Ovary (tissue), 9 donors: ENCODE results near the gene TMEM250. TPM values are rescaled to one million over a fixed set of nuclear protein-coding genes. Genes with fewer than 3 reads are reported as not detected.

Experiments
- DNase-seq, 5 donors: peaks; one replicate each; pipeline ENCODE4 v3.0.0-alpha.2; 2019 to 2020
- H3K27ac ChIP-seq, 2 donors: fragments of 200-600 bp; one replicate each; pipeline versions ENCODE4 v1.5.1 to v1.8.0; 2019 to 2022
- H3K27me3 ChIP-seq: fragments of 200-600 bp; one replicate; pipeline ENCODE4 v1.8.0; 2022
- H3K36me3 ChIP-seq: fragments of 200-600 bp; sonication (generic); one replicate; pipeline ENCODE4 v1.5.1; 2019
- H3K4me1 ChIP-seq: one replicate; pipeline ENCODE4 v1.8.1; 2013; ENCODE audit warnings: mild to moderate bottlenecking, moderate library complexity; ENCODE audit not compliant: insufficient read depth
- H3K4me3 ChIP-seq: fragments of 200-600 bp; sonication (generic); one replicate; pipeline ENCODE4 v1.5.1; 2017
- H3K9me3 ChIP-seq, 2 donors: fragments of 200-600 bp in 1 of 2; sonication (generic) in 1 of 2; one replicate each; pipeline versions ENCODE4 v1.5.1 to v1.8.1; 2013 to 2019; ENCODE audit warnings: mild to moderate bottlenecking in 1 of 2, moderate library complexity in 1 of 2
- CTCF ChIP-seq, 3 donors: fragments of 450-650 bp in 2 of 3; fragments of 200-600 bp in 1 of 3; IDR thresholded peaks; one replicate each; pipeline versions ENCODE4 v1.5.1 to v1.8.0; 2016 to 2022; ENCODE audit warnings: antibody characterized with exemption in 3 of 3, mild to moderate bottlenecking in 1 of 3
- EP300 ChIP-seq: sonication (generic); formaldehyde crosslinking; IDR thresholded peaks from one replicate; pipeline ENCODE4 v1.6.1; 2017; ENCODE audit warnings: antibody characterized with exemption
- POLR2A ChIP-seq: fragments of 450-650 bp; IDR thresholded peaks from one replicate; pipeline ENCODE4 v1.6.1; 2017; ENCODE audit warnings: antibody characterized with exemption, mild to moderate bottlenecking, moderate library complexity
- WGBS, 3 donors: extraction: QIAGEN DNeasy Blood & Tissue Kit in 1 of 3; methylation state at CpG; one replicate each; pipeline versions ENCODE4 v1.1.5 to v1.1.7; 2013 to 2017; 5-methylcytosine and 5-hydroxymethylcytosine counted together
- intact Hi-C, 4 donors: fragments of 100-400 bp; cut with DNase I; formaldehyde crosslinking; loops; one replicate each; pipeline versions ENCODE4 v1.11.0 to v1.15.1; 2022 to 2023
- polyA plus RNA-seq, 2 donors: library from polyadenylated mRNA; stranded (reverse); fragments of 200-250 nt in 1 of 2; fragments of 350-450 nt in 1 of 2; fragmentation: Illumina TruSeq in 1 of 2; extraction: RNeasy Lipid Tissue Mini Kit (QIAGEN cat#74804) in 1 of 2; gene quantifications; one replicate each; pipeline ENCODE4 v1.2.3, GENCODE V29; 2013 to 2014
- total RNA-seq, 7 donors: library from RNA; depleted of rRNA in 2 of 7; stranded (reverse); fragments of >200 nt in 2 of 7; fragmentation: NEBNext Ultra II Directional in 3 of 7; extraction: Animal tissue kit (Norgen Biotek cat#: 25700) in 3 of 7; gene quantifications; one replicate each; pipeline versions ENCODE4 v1.1.0 to v1.2.4, GENCODE V29; 2016 to 2023
- donor health status: DM: no; HTN: no; CAD: no; lungs with moderate emphysema.
- donor health status: DM: no; HTN: no; CAD: no.
- donor health status: Bipolar disorder and iron deficiency.
- donor health status: DM: yes; HTN: yes; CAD: no.
- donor health status: DM: no; HTN: no; CAD: no.
- donor health status: DM: yes; HTN: yes; CAD: no.

The TMEM250 gene
- total and polyA plus RNA-seq, 9 donors = 3.7 to 35.2 (median 24.8) TPM

GRCh38 chr9:136109351-136110081, 9.2 kb downstream of the TMEM250 start:
- Histone ChIP-seq H3K36me3 (no peaks in the 10 kb centered on the region), H3K9me3 (no peaks in the 10 kb centered on the region), H3K27me3 (no peaks in the 10 kb centered on the region), H3K4me1 (peaks cover 17% of the 10 kb centered on the region), H3K4me3 (peak overlapping the region; percentile 30), H3K27ac (peak overlapping the region in 1 of 2 donors; percentile 39)
- DNase-seq = peak; percentile 92 to 95 (median 94)
- TF ChIP-seq EP300 (no peak), CTCF (IDR thresholded peaks at IDR 0.05) (no peak)
- intact Hi-C loops = loop anchor here in 1 of 4 donors (10.0 kb wide), 1 partner anchor 1925 kb away; no protein-coding TSS in a partner anchor
- 1 to 3% (median 1%) methylated on average over 16 to 48 of the region's 48 CpGs for WGBS, 3 donors

- TF ChIP-seq CTCF (IDR thresholded peaks at IDR 0.05) (no peak), POLR2A (no peak), EP300 (no peak)
- no peaks in the 10 kb centered on the region for H3K9me3 ChIP-seq
- no peaks in the 10 kb centered on the region for H3K27me3 ChIP-seq
- H3K4me3 ChIP-seq = no peak overlapping the region
- H3K4me1 ChIP-seq = peaks cover 17% of the 10 kb centered on the region
- H3K36me3 ChIP-seq = no peaks in the 10 kb centered on the region
- 68 to 78% (median 78%) methylated on average over 27 of the region's 27 CpGs for WGBS, 3 donors
- peak overlapping the region in 1 of 2 donors; percentile 39 for H3K27ac ChIP-seq
- peak in 1 of 5 donors; percentile 30 for DNase-seq
- intact Hi-C loops = loop anchor here in 1 of 4 donors (10.0 kb wide), 1 partner anchor 1924 kb away; no protein-coding TSS in a partner anchor
These were observed 9.9 kb downstream of the TMEM250 start for GRCh38 chr9:136108648-136109266.

- WGBS, 3 donors = 93% methylated on average over 29 of the region's 29 CpGs
- DNase-seq = peak in 1 of 5 donors; percentile 15
- peaks cover 17% of the 10 kb centered on the region for H3K4me1 ChIP-seq
- H3K27ac ChIP-seq = no peak overlapping the region
- no peak for TF ChIP-seq CTCF (IDR thresholded peaks at IDR 0.05)
- no peak for TF ChIP-seq EP300
- no peak for TF ChIP-seq POLR2A
- intact Hi-C loops = loop anchor here in 1 of 4 donors (10.0 kb wide), 1 partner anchor 1923 kb away; no protein-coding TSS in a partner anchor
- no peaks in the 10 kb centered on the region for H3K9me3 ChIP-seq
- H3K36me3 ChIP-seq = no peaks in the 10 kb centered on the region
- H3K4me3 ChIP-seq = no peak overlapping the region
- H3K27me3 ChIP-seq = no peaks in the 10 kb centered on the region
These were observed 10.6 kb downstream of the TMEM250 start for GRCh38 chr9:136107953-136108647.

GRCh38 chr9:136107155-136107952, 11.3 kb downstream of the TMEM250 start:
- no peak overlapping the region for H3K4me3 ChIP-seq
- no peaks in the 10 kb centered on the region for H3K27me3 ChIP-seq
- no peaks in the 10 kb centered on the region for H3K36me3 ChIP-seq
- no peaks in the 10 kb centered on the region for H3K9me3 ChIP-seq
- no peak overlapping the region for H3K27ac ChIP-seq
- H3K4me1 ChIP-seq = peaks cover 17% of the 10 kb centered on the region
- 76 to 83% (median 78%) methylated on average over 29 of the region's 29 CpGs for WGBS, 3 donors
- intact Hi-C loops = loop anchor here in 1 of 4 donors (10.0 kb wide), 1 partner anchor 1923 kb away; no protein-coding TSS in a partner anchor
- DNase-seq = peak in 1 of 5 donors; percentile 22
- TF ChIP-seq POLR2A = no peak
- TF ChIP-seq EP300 = no peak
- no peak for TF ChIP-seq CTCF (IDR thresholded peaks at IDR 0.05)
